Fibroblast of mammary gland (primary cell): ENCODE results near the gene COX6B1.

Experiments used
- DNase-seq: peaks from one replicate; pipeline ENCODE4 v3.0.0-alpha.2; 2010; ENCODE audit warnings: low read depth
- H3K4me3 ChIP-seq: 2 replicates; pipeline ENCODE4 v1.5.1; 2011; ENCODE audit warnings: low read depth, mild to moderate bottlenecking, low read length, moderate library complexity; ENCODE audit not compliant: control insufficient read depth
- CTCF ChIP-seq: conservative IDR thresholded peaks from 2 replicates; pipeline ENCODE4 v1.5.1; 2011; ENCODE audit warnings: low read depth, low read length, inconsistent platforms; ENCODE audit not compliant: control insufficient read depth, insufficient read depth

COX6B1 gene

GRCh38 chr19:35693422-35693821, 45.3 kb downstream of the COX6B1 start:
- DNase-seq, result no peak
- no peak for TF ChIP-seq CTCF
- no peak overlapping the region for H3K4me3 ChIP-seq

- H3K4me3 ChIP-seq, result no peak overlapping the region
- TF ChIP-seq CTCF, result peak; percentile 98
- DNase-seq, result peak; percentile 82
Measured at GRCh38 chr19:35693835-35694599, 45.9 kb downstream of the COX6B1 start.

GRCh38 chr19:35695895-35696422, 47.8 kb downstream of the COX6B1 start:
- TF ChIP-seq CTCF, result no peak

GRCh38 chr19:35696835-35697234, 48.7 kb downstream of the COX6B1 start:
- H3K4me3 ChIP-seq, result no peak overlapping the region
- TF ChIP-seq CTCF, result no peak
- DNase-seq, result no peak

More at GRCh38 chr19:35695895-35696422, 47.8 kb downstream of the COX6B1 start:
- H3K4me3 ChIP-seq, result no peak overlapping the region
- DNase-seq, result no peak

GRCh38 chr19:35702223-35703012, 54.3 kb downstream of the COX6B1 start:
- peak; percentile 97 for DNase-seq

More at GRCh38 chr19:35702223-35703012, 54.3 kb downstream of the COX6B1 start:
- TF ChIP-seq CTCF, result no peak
- peak overlapping the region; percentile 56 for H3K4me3 ChIP-seq
